A673 (cell line): ENCODE data around the gene IL21R. TPM values are rescaled to one million over a fixed set of nuclear protein-coding genes. Genes with fewer than 3 reads are reported as not detected.

Experiments
- BruUV-seq: library from RNA; stranded (reverse); fragments of 400-500 nt; replicated peaks from 2 replicates; lab custom pipeline; 2021; lab: Mats Ljungman, UMichigan
- CTCF ChIA-PET: fragments of 300-600 bp; sonication (Branson Sonifier 250); formaldehyde crosslinking; loops from one replicate; lab custom pipeline; 2022; ENCODE audit warnings: antibody characterized with exemption; lab: Charles Lee
- POLR2A ChIA-PET: fragments of 300-600 bp; sonication (Branson Sonifier 250); formaldehyde crosslinking; loops from one replicate; lab custom pipeline; 2022; ENCODE audit warnings: antibody characterized with exemption; ENCODE audit not compliant: low non-redundant PET; lab: Charles Lee
- DNase-seq: peaks from one replicate; pipeline ENCODE4 v3.0.0-alpha.2; 2015; ENCODE audit warnings: low spot score
- H3K27ac ChIP-seq: fragments of 200-600 bp; sonication (generic); 2 replicates; pipeline ENCODE4 v1.5.1; 2016; ENCODE audit warnings: mixed run types, low read depth, mild to moderate bottlenecking, mixed read lengths, antibody characterized with exemption, low read length; ENCODE audit not compliant: poor library complexity, severe bottlenecking
- H3K27me3 ChIP-seq: fragments of 200-600 bp; sonication (generic); replicated peaks from 2 replicates; pipeline ENCODE4 v1.6.1; 2017; ENCODE audit warnings: mixed run types, low read depth, mild to moderate bottlenecking, mixed read lengths, antibody characterized with exemption, low read length; ENCODE audit not compliant: insufficient read depth, poor library complexity
- H3K36me3 ChIP-seq: fragments of 200-600 bp; sonication (generic); 2 replicates; pipeline ENCODE4 v1.6.1; 2016; ENCODE audit warnings: mixed run types, mild to moderate bottlenecking, mixed read lengths, antibody characterized with exemption, low read length; ENCODE audit not compliant: insufficient read depth, poor library complexity, severe bottlenecking
- H3K4me1 ChIP-seq: fragments of 200-600 bp; sonication (generic); 2 replicates; pipeline ENCODE4 v1.6.1; 2017; ENCODE audit warnings: mixed run types, mild to moderate bottlenecking, mixed read lengths, antibody characterized with exemption, low read length; ENCODE audit not compliant: insufficient read depth, poor library complexity, severe bottlenecking
- H3K4me3 ChIP-seq: fragments of 200-600 bp; sonication (generic); 2 replicates; pipeline ENCODE4 v1.5.1; 2016; ENCODE audit warnings: low read depth, mixed run types, mild to moderate bottlenecking, mixed read lengths, low read length; ENCODE audit not compliant: poor library complexity, severe bottlenecking
- H3K9me3 ChIP-seq: fragments of 200-600 bp; sonication (generic); 2 replicates; pipeline ENCODE4 v1.6.1; 2016; ENCODE audit warnings: mixed run types, low read depth, mild to moderate bottlenecking, mixed read lengths, antibody characterized with exemption, low read length; ENCODE audit not compliant: poor library complexity, severe bottlenecking
- EZH2 ChIP-seq: fragments of 200-600 bp; sonication (generic); IDR thresholded peaks from 2 replicates; pipeline ENCODE4 v1.6.1; 2017; ENCODE audit warnings: borderline replicate concordance, low read depth, mild to moderate bottlenecking, mixed read lengths, antibody characterized with exemption, low read length; ENCODE audit not compliant: poor library complexity, severe bottlenecking
- intact Hi-C: fragments of 100-400 bp; cut with micrococcal nuclease; formaldehyde crosslinking; loops from one replicate; pipeline ENCODE4 v1.10.0; 2022; ENCODE audit not compliant: unreplicated experiment
- total RNA-seq: library from RNA; stranded (reverse); gene quantifications from 2 replicates; pipeline ENCODE4 v1.2.3, GENCODE V29; 2021
- TF ChIP-seq, protein P1 (sequence below): fragments of 300-800, 200-600 bp; sonication (generic); conservative IDR thresholded peaks from 2 replicates; pipeline ENCODE4 v1.5.1; 2017; ENCODE audit warnings: low read depth, mild to moderate bottlenecking, antibody characterized with exemption, low read length, moderate library complexity, mixed read lengths

Gene IL21R
- total RNA-seq, 1 experiment from 2014 or later = 0.19 TPM

GRCh38 chr16:27462200-27462845 lies 60.3 kb downstream of the IL21R start:
- Histone ChIP-seq H3K27ac (no peak overlapping the region), H3K27me3 (no peaks in the 10 kb centered on the region), H3K9me3 (no peaks in the 10 kb centered on the region), H3K4me1 (no peaks in the 10 kb centered on the region), H3K36me3 (peaks cover 54% of the 10 kb centered on the region), H3K4me3 (no peak overlapping the region)
- no peak for TF ChIP-seq EZH2
- TF ChIP-seq, protein P1, sequence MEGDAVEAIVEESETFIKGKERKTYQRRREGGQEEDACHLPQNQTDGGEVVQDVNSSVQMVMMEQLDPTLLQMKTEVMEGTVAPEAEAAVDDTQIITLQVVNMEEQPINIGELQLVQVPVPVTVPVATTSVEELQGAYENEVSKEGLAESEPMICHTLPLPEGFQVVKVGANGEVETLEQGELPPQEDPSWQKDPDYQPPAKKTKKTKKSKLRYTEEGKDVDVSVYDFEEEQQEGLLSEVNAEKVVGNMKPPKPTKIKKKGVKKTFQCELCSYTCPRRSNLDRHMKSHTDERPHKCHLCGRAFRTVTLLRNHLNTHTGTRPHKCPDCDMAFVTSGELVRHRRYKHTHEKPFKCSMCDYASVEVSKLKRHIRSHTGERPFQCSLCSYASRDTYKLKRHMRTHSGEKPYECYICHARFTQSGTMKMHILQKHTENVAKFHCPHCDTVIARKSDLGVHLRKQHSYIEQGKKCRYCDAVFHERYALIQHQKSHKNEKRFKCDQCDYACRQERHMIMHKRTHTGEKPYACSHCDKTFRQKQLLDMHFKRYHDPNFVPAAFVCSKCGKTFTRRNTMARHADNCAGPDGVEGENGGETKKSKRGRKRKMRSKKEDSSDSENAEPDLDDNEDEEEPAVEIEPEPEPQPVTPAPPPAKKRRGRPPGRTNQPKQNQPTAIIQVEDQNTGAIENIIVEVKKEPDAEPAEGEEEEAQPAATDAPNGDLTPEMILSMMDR = no peak
- DNase-seq = no peak
- BruUV-seq = no TSS peak
- CTCF ChIA-PET = no interaction called here
- POLR2A ChIA-PET = no interaction called here
- intact Hi-C loops = no loop called here

DNA sequence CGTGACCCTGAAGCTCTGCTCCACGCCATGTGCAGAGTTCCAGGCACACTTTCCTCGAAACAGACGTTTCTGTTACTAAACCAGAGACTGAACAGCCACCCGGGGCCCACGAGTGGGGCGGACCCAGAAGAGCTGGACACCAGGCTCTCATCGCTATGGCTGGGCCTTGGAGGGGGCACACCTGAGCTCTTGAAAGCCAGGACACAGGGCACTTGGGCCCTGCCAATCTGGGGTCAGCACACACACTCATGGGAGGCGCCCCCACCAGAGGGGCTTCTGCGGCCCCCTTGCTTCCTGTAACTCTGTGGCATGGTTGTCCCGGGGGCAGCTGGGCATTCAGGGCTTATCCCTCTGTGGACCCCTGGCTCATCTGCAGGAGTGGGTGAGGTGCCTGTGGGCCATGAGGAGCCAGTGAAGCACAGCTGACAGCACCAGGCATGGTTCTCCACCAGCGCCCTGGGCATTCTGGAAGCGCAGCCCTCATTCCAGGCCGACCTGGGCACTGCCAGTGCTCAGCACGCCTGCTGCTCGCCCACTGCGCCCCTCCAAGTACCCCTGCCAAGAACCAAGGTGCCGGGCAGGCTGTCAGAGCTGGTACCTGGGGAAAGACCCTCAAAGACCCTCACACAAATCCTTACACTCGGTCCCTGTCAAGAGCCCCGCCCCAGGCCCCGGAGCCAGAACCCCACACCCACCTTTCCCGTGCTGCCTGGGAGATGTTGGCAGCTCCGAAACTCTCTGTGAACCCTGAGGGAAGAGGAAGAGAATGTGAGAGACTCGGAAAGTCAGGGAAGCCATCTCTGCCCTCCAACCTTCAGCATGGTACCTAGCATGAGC lies 61.1 kb downstream of the IL21R start:
- Histone ChIP-seq H3K27ac (no peak overlapping the region), H3K9me3 (no peaks in the 10 kb centered on the region), H3K36me3 (peaks cover 61% of the 10 kb centered on the region), H3K4me1 (no peaks in the 10 kb centered on the region), H3K4me3 (no peak overlapping the region), H3K27me3 (no peaks in the 10 kb centered on the region)
- BruUV-seq = no TSS peak
- intact Hi-C loops = no loop called here
- CTCF ChIA-PET = no interaction called here
- no peak for TF ChIP-seq EZH2
- TF ChIP-seq, protein P1 = no peak
- DNase-seq = no peak
- POLR2A ChIA-PET = no interaction called here

GRCh38 chr16:27463741-27464591 lies 62.0 kb downstream of the IL21R start:
- TF ChIP-seq, protein P1 = no peak
- no peak for TF ChIP-seq EZH2
- Histone ChIP-seq H3K4me1 (no peaks in the 10 kb centered on the region), H3K27ac (no peak overlapping the region), H3K4me3 (no peak overlapping the region), H3K36me3 (peaks cover 70% of the 10 kb centered on the region), H3K27me3 (no peaks in the 10 kb centered on the region), H3K9me3 (no peaks in the 10 kb centered on the region)
- ChIA-PET POLR2A (no interaction called here), CTCF (no interaction called here)
- DNase-seq = no peak
- no TSS peak for BruUV-seq
- intact Hi-C loops = no loop called here
